Sigmoid colon (tissue), 3 donors: Measurements from ENCODE around the gene PTPRZ1.

Experiments
- POLR2A ChIP-seq, 2 donors: fragments of 450-650 bp; IDR thresholded peaks; one replicate each; pipeline ENCODE4 v1.6.1; 2016; ENCODE audit warnings: antibody characterized with exemption in 2 of 2, mild to moderate bottlenecking in 2 of 2, moderate library complexity in 2 of 2
- TF ChIP-seq, protein P1 (sequence below), 4 experiments: fragments of 450-650 bp in 3 of 4; fragments of 200-600 bp in 1 of 4; IDR thresholded peaks; one replicate each; pipeline ENCODE4 v1.5.1; 2016 to 2019; ENCODE audit warnings: antibody characterized with exemption in 4 of 4, mild to moderate bottlenecking in 3 of 4, moderate library complexity in 2 of 4

DNA sequence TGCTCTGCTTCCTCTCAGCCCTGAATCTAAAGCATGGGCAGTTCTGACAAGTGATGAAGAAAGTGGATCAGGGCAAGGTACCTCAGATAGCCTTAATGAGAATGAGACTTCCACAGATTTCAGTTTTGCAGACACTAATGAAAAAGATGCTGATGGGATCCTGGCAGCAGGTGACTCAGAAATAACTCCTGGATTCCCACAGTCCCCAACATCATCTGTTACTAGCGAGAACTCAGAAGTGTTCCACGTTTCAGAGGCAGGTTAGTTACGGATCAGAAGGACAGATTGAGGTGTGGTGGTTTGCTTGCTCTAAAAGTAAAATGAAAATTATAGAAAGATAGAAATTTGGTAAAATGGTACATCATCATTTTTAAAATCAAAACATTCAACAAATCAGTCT lies 140.7 kb downstream of the PTPRZ1 start:
- no peak for TF ChIP-seq POLR2A (IDR thresholded peaks at IDR 0.05)
- TF ChIP-seq, protein P1, sequence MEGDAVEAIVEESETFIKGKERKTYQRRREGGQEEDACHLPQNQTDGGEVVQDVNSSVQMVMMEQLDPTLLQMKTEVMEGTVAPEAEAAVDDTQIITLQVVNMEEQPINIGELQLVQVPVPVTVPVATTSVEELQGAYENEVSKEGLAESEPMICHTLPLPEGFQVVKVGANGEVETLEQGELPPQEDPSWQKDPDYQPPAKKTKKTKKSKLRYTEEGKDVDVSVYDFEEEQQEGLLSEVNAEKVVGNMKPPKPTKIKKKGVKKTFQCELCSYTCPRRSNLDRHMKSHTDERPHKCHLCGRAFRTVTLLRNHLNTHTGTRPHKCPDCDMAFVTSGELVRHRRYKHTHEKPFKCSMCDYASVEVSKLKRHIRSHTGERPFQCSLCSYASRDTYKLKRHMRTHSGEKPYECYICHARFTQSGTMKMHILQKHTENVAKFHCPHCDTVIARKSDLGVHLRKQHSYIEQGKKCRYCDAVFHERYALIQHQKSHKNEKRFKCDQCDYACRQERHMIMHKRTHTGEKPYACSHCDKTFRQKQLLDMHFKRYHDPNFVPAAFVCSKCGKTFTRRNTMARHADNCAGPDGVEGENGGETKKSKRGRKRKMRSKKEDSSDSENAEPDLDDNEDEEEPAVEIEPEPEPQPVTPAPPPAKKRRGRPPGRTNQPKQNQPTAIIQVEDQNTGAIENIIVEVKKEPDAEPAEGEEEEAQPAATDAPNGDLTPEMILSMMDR (IDR thresholded peaks at IDR 0.05): no peak
